ENCODE results near the gene ESRRG. TPM values are rescaled to one million over a fixed set of nuclear protein-coding genes. Genes with fewer than 3 reads are reported as not detected.

The ESRRG gene
- polyA plus RNA-seq (2013) = 0.03 TPM

- Histone ChIP-seq H3K4me3 (ENCODE audit: control insufficient read depth in 1 of 7, extremely low read depth in 1 of 7, insufficient read depth in 4 of 7, low read depth in 2 of 7, low read length in 6 of 7) (peak within 1 kb of the TSS in 2 of 7 experiments; percentile 13 to 32), H3K36me3 (ENCODE audit: control insufficient read depth in 4 of 4, insufficient read depth in 4 of 4, low read length in 3 of 4) (no peaks in the 10 kb centered on the region), H3K9me3 (ENCODE audit: control extremely low read depth in 1 of 5, control insufficient read depth in 4 of 5, insufficient read depth in 2 of 5, low read depth in 1 of 5, low read length in 4 of 5) (peaks cover 0 to 2% (median 0%) of the 10 kb centered on the region in 5 experiments), H3K4me1 (ENCODE audit: control extremely low read depth in 1 of 4, control insufficient read depth in 4 of 4, insufficient read depth in 4 of 4, low read length in 3 of 4) (peaks cover 0 to 2% (median under 1%) of the 10 kb centered on the region in 4 experiments), H3K27ac (ENCODE audit: insufficient read depth in 1 of 2, low read depth in 1 of 2, low read length in 2 of 2, poor library complexity in 1 of 2, severe bottlenecking in 2 of 2) (no peak within 1 kb of the TSS), H3K27me3 (replicated peaks in 2 of 5; ENCODE audit: control insufficient read depth in 4 of 5, insufficient read depth in 5 of 5, low read length in 4 of 5) (peaks cover 4 to 62% (median 29%) of the 10 kb centered on the region in 5 experiments)
- peak in 1 of 3 donors; percentile 7 for DNase-seq
- ChIA-PET CTCF (interaction anchor here (0.7 kb wide), 1 partner anchor 1456 kb away, joined by 5 read pairs; no protein-coding TSS in a partner anchor), POLR2A (no interaction called here)
- 9% methylated on average over 9 of the region's 17 CpGs for WGBS (ENCODE audit: insufficient coverage)
These were observed at the start of gene ESRRG for GRCh38 chr1:216723274-216723780. Gene ESRRG, minus strand, starts transcription at chr1:216723429. Its CDS starts 130 bp downstream, at chr1:216723299.

GRCh38 chr1:216771922-216772321 is 48.7 kb upstream of the ESRRG start:
- DNase-seq = no peak
- no peaks in the 10 kb centered on the region for H3K27me3 ChIP-seq (replicated peaks in 2 of 5; ENCODE audit: control insufficient read depth in 4 of 5, insufficient read depth in 5 of 5, low read length in 4 of 5)
- CTCF ChIA-PET = interaction anchor here (1.2 kb wide), 1 partner anchor 16 kb away, joined by 5 read pairs; no protein-coding TSS in a partner anchor
- no peak overlapping the region for H3K27ac ChIP-seq (ENCODE audit: insufficient read depth in 1 of 2, low read depth in 1 of 2, low read length in 2 of 2, poor library complexity in 1 of 2, severe bottlenecking in 2 of 2)
- H3K4me1 ChIP-seq (ENCODE audit: control extremely low read depth in 1 of 4, control insufficient read depth in 4 of 4, insufficient read depth in 4 of 4, low read length in 3 of 4) = no peaks in the 10 kb centered on the region
- no peak overlapping the region for H3K4me3 ChIP-seq (ENCODE audit: control insufficient read depth in 1 of 7, extremely low read depth in 1 of 7, insufficient read depth in 4 of 7, low read depth in 2 of 7, low read length in 6 of 7)
- WGBS (ENCODE audit: insufficient coverage) = 76% methylated on average over 3 of the region's 4 CpGs
- POLR2A ChIA-PET = no interaction called here
- no peaks in the 10 kb centered on the region for H3K9me3 ChIP-seq (ENCODE audit: control extremely low read depth in 1 of 5, control insufficient read depth in 4 of 5, insufficient read depth in 2 of 5, low read depth in 1 of 5, low read length in 4 of 5)
- no peaks in the 10 kb centered on the region for H3K36me3 ChIP-seq (ENCODE audit: control insufficient read depth in 4 of 4, insufficient read depth in 4 of 4, low read length in 3 of 4)

DNA sequence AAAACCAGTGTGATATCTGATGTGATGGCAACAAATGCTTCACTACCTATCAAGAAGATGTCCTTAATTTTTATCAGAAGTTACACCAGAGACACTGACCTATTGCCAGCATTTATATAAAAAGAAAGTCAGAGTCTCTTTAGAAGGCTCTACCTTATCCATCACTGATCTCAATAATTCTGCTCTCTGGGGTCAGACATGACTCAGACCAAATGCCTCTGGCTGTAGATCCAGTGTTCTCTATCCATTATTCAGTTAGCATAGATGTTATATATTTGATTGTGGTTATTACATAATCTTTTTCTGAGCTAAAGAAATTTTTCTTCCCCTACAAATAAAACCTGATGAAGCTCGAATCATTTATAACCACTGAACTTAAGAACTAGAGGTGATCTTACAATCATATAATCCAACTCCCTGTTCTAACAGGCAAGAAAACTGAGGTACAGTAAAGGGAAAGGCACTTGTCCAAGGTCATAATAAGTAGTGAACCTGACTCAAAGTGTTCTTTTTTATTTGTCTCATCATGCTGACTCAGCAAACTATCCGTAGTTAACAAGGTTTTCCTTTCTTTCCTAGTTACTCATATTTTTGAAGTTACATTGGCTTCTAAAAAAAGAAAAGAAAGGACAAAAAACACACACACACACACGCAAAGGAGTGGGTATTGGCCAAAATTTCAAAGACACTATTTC is 43.6 kb upstream of the ESRRG start:
- no peaks in the 10 kb centered on the region for H3K9me3 ChIP-seq (ENCODE audit: control extremely low read depth in 1 of 5, control insufficient read depth in 4 of 5, insufficient read depth in 2 of 5, low read depth in 1 of 5, low read length in 4 of 5)
- no peaks in the 10 kb centered on the region for H3K27me3 ChIP-seq (replicated peaks in 2 of 5; ENCODE audit: control insufficient read depth in 4 of 5, insufficient read depth in 5 of 5, low read length in 4 of 5)
- H3K36me3 ChIP-seq (ENCODE audit: control insufficient read depth in 4 of 4, insufficient read depth in 4 of 4, low read length in 3 of 4) = no peaks in the 10 kb centered on the region
- DNase-seq = no peak
- ChIA-PET POLR2A (no interaction called here), CTCF (no interaction called here)
- H3K4me3 ChIP-seq (ENCODE audit: control insufficient read depth in 1 of 7, extremely low read depth in 1 of 7, insufficient read depth in 4 of 7, low read depth in 2 of 7, low read length in 6 of 7) = no peak overlapping the region
- no peaks in the 10 kb centered on the region for H3K4me1 ChIP-seq (ENCODE audit: control extremely low read depth in 1 of 4, control insufficient read depth in 4 of 4, insufficient read depth in 4 of 4, low read length in 3 of 4)
- H3K27ac ChIP-seq (ENCODE audit: insufficient read depth in 1 of 2, low read depth in 1 of 2, low read length in 2 of 2, poor library complexity in 1 of 2, severe bottlenecking in 2 of 2) = no peak overlapping the region
- WGBS (ENCODE audit: insufficient coverage) = 100% methylated on average over 1 of the region's 3 CpGs

DNA sequence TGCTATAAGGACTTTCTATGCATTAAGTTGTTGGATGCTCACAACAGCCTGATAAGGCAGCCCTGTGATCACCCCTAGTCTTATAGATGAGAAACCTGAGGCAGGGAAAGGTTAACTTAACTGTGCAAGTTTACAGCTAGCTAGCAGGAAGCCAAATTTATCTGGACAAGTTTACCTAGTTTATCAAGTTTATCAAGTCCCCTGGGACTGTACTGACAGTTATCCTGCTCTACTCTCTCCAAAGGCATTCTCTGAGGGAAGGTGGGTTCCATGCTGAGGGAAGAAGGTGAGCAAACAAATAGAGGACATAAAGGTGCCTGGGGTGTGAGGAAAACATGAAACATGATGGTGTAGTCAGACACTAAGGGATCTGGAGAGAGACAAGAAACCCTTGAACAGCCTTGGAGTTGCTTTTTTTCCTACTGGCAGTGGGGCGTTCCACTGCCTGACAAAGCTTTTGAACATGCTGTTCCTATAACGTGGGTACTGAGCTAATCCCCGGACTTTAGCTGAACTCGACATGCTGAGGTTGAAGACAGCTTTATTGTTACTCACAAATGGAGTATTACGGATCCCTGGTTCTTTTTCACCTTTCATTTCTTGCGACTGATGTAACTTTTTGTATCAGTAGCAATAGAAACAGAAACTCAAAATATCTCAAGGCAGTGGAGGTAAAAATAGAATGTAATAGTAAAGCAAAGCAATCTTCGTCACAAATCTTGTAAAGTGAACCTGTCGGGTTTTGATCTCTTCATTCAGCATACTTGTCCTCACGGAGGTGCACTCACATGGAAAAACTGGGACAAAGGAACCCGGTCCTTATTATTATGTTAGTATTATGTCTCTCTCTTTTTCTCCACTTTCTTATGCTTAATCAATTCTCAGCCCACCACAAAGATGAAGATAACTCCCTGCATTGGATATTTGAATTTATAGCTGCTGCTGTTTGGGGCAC is 42.4 kb upstream of the ESRRG start:
- Histone ChIP-seq H3K4me1 (ENCODE audit: control extremely low read depth in 1 of 4, control insufficient read depth in 4 of 4, insufficient read depth in 4 of 4, low read length in 3 of 4) (no peaks in the 10 kb centered on the region), H3K27ac (ENCODE audit: insufficient read depth in 1 of 2, low read depth in 1 of 2, low read length in 2 of 2, poor library complexity in 1 of 2, severe bottlenecking in 2 of 2) (no peak overlapping the region), H3K27me3 (replicated peaks in 2 of 5; ENCODE audit: control insufficient read depth in 4 of 5, insufficient read depth in 5 of 5, low read length in 4 of 5) (no peaks in the 10 kb centered on the region), H3K36me3 (ENCODE audit: control insufficient read depth in 4 of 4, insufficient read depth in 4 of 4, low read length in 3 of 4) (no peaks in the 10 kb centered on the region), H3K9me3 (ENCODE audit: control extremely low read depth in 1 of 5, control insufficient read depth in 4 of 5, insufficient read depth in 2 of 5, low read depth in 1 of 5, low read length in 4 of 5) (no peaks in the 10 kb centered on the region), H3K4me3 (ENCODE audit: control insufficient read depth in 1 of 7, extremely low read depth in 1 of 7, insufficient read depth in 4 of 7, low read depth in 2 of 7, low read length in 6 of 7) (no peak overlapping the region)
- 96% methylated on average over 8 of the region's 10 CpGs for WGBS (ENCODE audit: insufficient coverage)
- no peak for DNase-seq
- ChIA-PET POLR2A (no interaction called here), CTCF (no interaction called here)

- no peak for DNase-seq
- no peaks in the 10 kb centered on the region for H3K4me1 ChIP-seq (ENCODE audit: control extremely low read depth in 1 of 4, control insufficient read depth in 4 of 4, insufficient read depth in 4 of 4, low read length in 3 of 4)
- ChIA-PET CTCF (no interaction called here), POLR2A (no interaction called here)
- H3K9me3 ChIP-seq (ENCODE audit: control extremely low read depth in 1 of 5, control insufficient read depth in 4 of 5, insufficient read depth in 2 of 5, low read depth in 1 of 5, low read length in 4 of 5) = no peaks in the 10 kb centered on the region
- no peak overlapping the region for H3K4me3 ChIP-seq (ENCODE audit: control insufficient read depth in 1 of 7, extremely low read depth in 1 of 7, insufficient read depth in 4 of 7, low read depth in 2 of 7, low read length in 6 of 7)
- H3K36me3 ChIP-seq (ENCODE audit: control insufficient read depth in 4 of 4, insufficient read depth in 4 of 4, low read length in 3 of 4) = no peaks in the 10 kb centered on the region
- H3K27me3 ChIP-seq (replicated peaks in 2 of 5; ENCODE audit: control insufficient read depth in 4 of 5, insufficient read depth in 5 of 5, low read length in 4 of 5) = peaks cover 0 to 2% (median 0%) of the 10 kb centered on the region in 5 experiments
- no peak overlapping the region for H3K27ac ChIP-seq (ENCODE audit: insufficient read depth in 1 of 2, low read depth in 1 of 2, low read length in 2 of 2, poor library complexity in 1 of 2, severe bottlenecking in 2 of 2)
- WGBS (ENCODE audit: insufficient coverage) = 92% methylated on average over 8 of the region's 8 CpGs
These were observed 34.9 kb upstream of the ESRRG start for GRCh38 chr1:216758161-216758560.

DNA sequence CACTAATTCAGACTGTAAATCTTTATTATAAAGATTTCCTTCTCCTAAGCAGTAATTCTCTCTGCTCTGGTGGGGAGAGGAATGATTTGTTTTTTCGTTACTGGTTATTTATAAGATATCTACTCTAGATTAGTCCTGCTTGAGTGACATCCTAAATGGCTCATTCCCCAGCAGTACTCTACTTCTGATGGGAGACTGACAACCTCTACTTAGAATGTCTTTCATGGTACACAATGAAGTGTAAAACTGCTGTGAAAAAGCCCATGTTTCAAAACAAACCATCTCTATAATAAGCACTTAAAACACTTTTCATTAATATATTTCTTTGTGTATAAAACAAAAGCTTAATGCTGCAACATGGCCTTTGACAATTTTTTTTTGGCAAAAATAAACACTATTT is 33.9 kb upstream of the ESRRG start:
- no peak for DNase-seq
- H3K9me3 ChIP-seq (ENCODE audit: control extremely low read depth in 1 of 5, control insufficient read depth in 4 of 5, insufficient read depth in 2 of 5, low read depth in 1 of 5, low read length in 4 of 5) = no peaks in the 10 kb centered on the region
- H3K36me3 ChIP-seq (ENCODE audit: control insufficient read depth in 4 of 4, insufficient read depth in 4 of 4, low read length in 3 of 4) = no peaks in the 10 kb centered on the region
- H3K27ac ChIP-seq (ENCODE audit: insufficient read depth in 1 of 2, low read depth in 1 of 2, low read length in 2 of 2, poor library complexity in 1 of 2, severe bottlenecking in 2 of 2) = no peak overlapping the region
- H3K4me1 ChIP-seq (ENCODE audit: control extremely low read depth in 1 of 4, control insufficient read depth in 4 of 4, insufficient read depth in 4 of 4, low read length in 3 of 4) = no peaks in the 10 kb centered on the region
- no peak overlapping the region for H3K4me3 ChIP-seq (ENCODE audit: control insufficient read depth in 1 of 7, extremely low read depth in 1 of 7, insufficient read depth in 4 of 7, low read depth in 2 of 7, low read length in 6 of 7)
- H3K27me3 ChIP-seq (replicated peaks in 2 of 5; ENCODE audit: control insufficient read depth in 4 of 5, insufficient read depth in 5 of 5, low read length in 4 of 5) = peaks cover 0 to 2% (median 0%) of the 10 kb centered on the region in 5 experiments
- ChIA-PET POLR2A (no interaction called here), CTCF (no interaction called here)
- no CpG with 5 or more reads among the region's 1 CpG for WGBS (ENCODE audit: insufficient coverage)

DNA sequence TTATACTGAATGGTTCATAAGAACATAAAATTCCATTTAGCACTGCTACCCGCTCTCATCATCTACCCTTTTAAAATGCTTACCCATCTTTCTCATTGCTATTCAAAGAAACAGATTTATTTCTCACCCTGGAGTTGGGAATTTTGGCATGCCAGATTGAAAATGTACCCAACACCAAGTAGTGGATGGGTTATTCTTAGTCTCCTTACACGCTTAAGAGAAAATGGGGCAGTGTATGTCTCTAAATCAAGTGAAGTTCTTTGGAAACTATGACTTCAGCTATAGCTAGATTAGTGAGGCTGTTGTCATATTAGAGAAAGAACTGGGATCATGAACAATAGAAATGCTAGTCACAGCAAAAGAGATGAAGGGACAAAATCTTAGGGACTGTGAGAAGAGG is 27.7 kb upstream of the ESRRG start:
- Histone ChIP-seq H3K9me3 (ENCODE audit: control extremely low read depth in 1 of 5, control insufficient read depth in 4 of 5, insufficient read depth in 2 of 5, low read depth in 1 of 5, low read length in 4 of 5) (no peaks in the 10 kb centered on the region), H3K4me3 (ENCODE audit: control insufficient read depth in 1 of 7, extremely low read depth in 1 of 7, insufficient read depth in 4 of 7, low read depth in 2 of 7, low read length in 6 of 7) (no peak overlapping the region), H3K36me3 (ENCODE audit: control insufficient read depth in 4 of 4, insufficient read depth in 4 of 4, low read length in 3 of 4) (no peaks in the 10 kb centered on the region), H3K27me3 (replicated peaks in 2 of 5; ENCODE audit: control insufficient read depth in 4 of 5, insufficient read depth in 5 of 5, low read length in 4 of 5) (peaks cover 0 to 8% (median 0%) of the 10 kb centered on the region in 5 experiments), H3K27ac (ENCODE audit: insufficient read depth in 1 of 2, low read depth in 1 of 2, low read length in 2 of 2, poor library complexity in 1 of 2, severe bottlenecking in 2 of 2) (no peak overlapping the region), H3K4me1 (ENCODE audit: control extremely low read depth in 1 of 4, control insufficient read depth in 4 of 4, insufficient read depth in 4 of 4, low read length in 3 of 4) (no peaks in the 10 kb centered on the region)
- DNase-seq = no peak
- POLR2A ChIA-PET = no interaction called here
- CTCF ChIA-PET = no interaction called here
- 100% methylated on average over 2 of the region's 2 CpGs for WGBS (ENCODE audit: insufficient coverage)
